NK-92 (cell line): ENCODE data around the gene CPEB4.

Source experiments
- DNase-seq: peaks from one replicate; lab custom pipeline; 2025; ENCODE audit not compliant: unreplicated experiment; lab: John Stamatoyannopoulos, UW

Gene CPEB4

GRCh38 chr5:173972607-173972924 is 84.4 kb downstream of the CPEB4 start:
- no peak for DNase-seq

- no peak for DNase-seq
Measured at GRCh38 chr5:173972925-173973615, 84.9 kb downstream of the CPEB4 start.

DNA sequence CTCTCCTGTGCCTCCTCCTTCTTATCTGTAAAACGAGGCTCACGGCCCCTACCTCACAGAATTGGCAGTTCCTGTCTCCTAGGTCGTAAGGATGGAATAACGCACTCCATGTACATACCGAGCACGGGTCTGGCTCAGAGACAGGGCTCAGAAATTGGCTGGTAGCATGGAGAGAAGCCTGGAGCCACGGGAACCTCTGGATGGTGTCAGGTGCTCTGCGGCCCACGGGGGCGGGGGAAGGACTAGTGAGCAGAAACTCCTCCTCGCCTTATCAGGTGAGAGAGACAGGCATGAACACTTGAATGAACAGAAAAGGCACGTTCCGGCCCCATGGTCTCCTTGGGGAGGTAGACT is 85.4 kb downstream of the CPEB4 start:
- no peak for DNase-seq

GRCh38 chr5:173974688-173975239 is 86.6 kb downstream of the CPEB4 start:
- DNase-seq, result no peak

DNA sequence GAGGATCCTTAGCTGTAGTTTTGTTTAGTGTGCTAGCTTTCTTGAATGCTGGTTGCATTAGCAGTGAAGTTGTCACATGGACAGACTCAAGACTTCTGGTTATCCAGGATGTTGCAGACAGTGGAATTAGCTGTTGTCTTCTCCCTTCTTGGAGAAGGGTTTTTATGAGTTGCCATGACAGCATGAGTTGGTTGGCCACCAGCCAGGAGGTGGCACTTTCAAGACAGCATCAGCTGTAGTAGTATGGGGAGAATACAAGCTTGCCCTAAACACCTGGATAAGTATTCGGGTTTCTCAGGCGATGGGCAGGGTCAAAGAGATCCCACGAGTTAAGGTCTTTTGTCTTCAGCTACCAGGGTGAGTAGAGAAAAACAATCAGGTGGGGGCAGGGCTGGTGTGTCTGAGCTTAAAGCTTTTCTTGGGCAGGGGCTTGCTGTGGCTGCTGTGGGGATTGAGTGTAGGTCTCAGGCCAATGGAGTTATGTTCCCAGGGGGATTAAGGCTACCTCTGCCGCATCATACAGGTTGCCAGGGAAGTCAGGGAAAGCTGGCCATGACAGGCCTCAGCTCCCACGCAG is 93.1 kb downstream of the CPEB4 start:
- DNase-seq, result no peak

- DNase-seq, result no peak
Measured at GRCh38 chr5:173984218-173984617, 96.1 kb downstream of the CPEB4 start.

DNA sequence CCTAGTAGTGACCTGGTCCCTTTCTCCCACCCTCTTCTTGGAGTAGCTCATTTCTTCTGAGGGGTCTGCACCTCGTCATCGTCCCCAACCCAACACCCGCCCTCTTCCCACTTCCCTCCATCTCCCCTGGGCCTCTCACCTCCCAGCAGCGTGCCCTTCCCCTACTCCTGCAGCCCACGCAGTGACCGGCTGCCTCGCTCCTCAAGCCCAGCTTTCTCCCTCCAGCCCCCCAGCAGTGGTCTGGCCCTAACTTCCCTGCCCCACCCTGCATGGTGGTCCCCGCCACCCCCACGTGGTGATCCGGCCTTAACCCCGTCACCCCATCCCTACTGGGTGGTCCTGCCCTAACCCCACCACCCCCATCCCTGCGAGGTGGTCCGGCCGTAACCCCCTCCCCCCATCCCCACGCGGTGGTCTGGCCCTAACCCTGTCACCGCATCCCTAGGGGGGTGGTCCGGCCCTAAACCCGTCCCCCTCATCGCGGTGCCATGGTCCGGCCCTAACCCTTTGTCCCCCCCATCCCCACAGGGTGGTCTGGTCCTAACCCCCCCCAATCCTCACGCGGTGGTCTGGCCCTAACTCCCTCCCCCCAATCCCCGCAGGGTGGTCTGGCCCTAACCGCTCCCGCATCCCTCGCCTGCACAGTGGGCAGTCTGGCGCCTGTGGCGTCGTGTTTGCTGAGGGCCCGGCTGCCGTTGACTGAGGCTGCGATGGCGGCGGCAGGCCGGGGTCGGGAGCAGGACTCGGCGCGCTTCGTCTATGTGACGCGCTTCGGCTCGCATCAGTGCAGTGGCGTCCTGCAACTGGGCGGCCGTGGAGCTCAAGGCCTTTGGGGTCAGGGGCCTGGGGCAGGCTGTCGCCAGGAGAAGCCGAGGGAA is 100.6 kb downstream of the CPEB4 start, which contains the start of gene C5orf47:
TSS of gene C5orf47 (plus strand) at position 617 of the 878 bp plus-strand sequence. CDS start at position 711, 94 bp downstream.
- DNase-seq, result no peak

DNA sequence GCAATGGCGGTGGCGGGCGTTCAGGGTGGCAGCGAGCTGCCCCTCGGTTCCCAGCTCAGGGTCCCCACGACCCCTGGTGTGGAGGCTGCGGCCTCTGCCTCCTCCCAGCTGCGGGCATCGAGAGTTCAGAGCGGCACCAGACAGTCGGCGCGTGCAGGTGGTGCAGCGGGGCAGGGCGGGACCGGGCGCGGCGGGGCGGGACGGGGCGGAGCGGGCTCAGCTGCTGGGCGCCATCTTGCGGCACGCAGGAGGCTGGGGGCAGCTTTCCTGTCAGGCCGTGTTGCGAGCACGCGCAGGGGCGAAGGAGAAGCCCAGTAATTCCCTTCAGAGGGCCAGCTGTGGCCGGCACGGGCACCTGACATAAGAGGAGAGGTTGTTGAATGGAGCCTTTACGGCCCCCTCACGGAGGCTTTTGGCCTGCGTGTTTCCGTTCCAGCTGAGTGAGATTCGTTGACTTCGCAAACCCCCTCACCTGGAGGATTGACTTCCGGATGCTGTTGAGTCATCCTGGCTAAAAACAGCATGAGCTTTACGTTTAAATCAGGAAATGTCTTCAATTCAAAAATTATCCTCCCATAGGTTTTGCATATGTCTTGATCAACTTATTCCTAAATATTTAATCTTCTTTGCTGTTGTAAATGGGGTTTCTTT is 101.4 kb downstream of the CPEB4 start:
- DNase-seq, result no peak

DNA sequence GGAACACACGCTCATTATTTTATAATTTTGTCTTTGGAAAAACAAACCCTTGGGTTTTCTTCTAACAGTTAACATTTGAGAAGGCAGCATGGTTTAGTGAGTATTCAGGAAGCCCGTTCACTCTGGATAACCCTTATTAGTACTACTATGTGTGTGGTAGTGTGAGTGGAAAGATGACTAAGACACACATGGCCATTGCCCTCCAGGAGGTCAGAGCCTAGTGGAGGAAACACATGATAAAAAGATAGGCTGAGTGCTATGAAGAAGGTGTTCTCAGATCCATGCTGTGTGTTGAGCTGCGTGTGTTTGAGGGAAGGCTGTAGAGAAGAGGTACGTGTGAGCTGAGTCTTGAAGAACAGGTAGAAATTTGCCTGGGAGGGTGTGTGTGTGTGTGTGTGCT is 109.2 kb downstream of the CPEB4 start:
- no peak for DNase-seq

GRCh38 chr5:173998531-173998930 is 110.4 kb downstream of the CPEB4 start:
- no peak for DNase-seq

DNA sequence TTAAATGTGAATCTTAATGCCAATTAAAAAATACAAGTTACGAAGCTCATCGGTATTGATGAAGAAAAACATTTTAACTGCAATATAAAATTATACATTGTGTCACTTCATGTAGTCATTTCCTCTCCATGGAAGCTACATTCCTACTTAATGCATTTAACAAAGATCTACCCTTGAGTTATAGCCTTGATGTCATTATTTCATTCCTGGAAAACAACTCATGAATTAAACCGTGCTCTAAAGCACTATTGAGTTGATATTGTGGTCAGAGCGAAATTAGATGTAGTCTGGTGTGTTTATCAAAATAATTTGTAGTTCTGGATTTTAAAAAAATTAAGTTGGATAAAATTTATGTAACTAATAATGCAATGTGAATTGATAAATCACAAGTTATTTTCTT is 111.9 kb downstream of the CPEB4 start:
- no peak for DNase-seq

- no peak for DNase-seq
Measured at GRCh38 chr5:174003795-174004194, 115.6 kb downstream of the CPEB4 start.

DNA sequence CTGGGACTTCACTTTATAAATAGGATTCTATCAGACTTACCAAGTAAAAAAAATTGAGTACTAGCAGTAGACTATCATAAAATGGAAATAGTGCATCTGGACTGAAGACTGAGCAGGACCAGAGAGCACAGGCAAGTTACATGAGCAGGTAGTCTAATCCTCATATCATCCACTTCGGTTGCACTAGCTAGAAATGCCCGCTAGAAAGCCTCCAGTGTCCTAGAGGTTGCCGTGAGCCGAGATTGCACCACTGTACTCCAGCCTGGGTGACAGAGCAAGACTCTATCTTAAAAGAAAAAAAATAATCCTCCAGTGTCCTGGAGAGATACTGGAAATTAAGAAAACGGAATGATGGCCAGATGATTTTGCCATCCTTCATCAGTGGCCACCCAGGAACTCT is 120.8 kb downstream of the CPEB4 start:
- DNase-seq, result no peak

GRCh38 chr5:174010365-174010764 is 122.2 kb downstream of the CPEB4 start:
- no peak for DNase-seq

GRCh38 chr5:174011441-174011840 is 123.3 kb downstream of the CPEB4 start:
- DNase-seq, result no peak
